ENCODE data around the gene ZNF512B.

- TF ChIP-seq EZH2phosphoT487 (IDR thresholded peaks at IDR 0.05; ENCODE audit: insufficient read depth, low read depth) (no peak), EZH2 (IDR thresholded peaks at IDR 0.05; ENCODE audit: insufficient read depth, poor library complexity, severe bottlenecking) (no peak)
These were observed 17.0 kb downstream of the ZNF512B start for GRCh38 chr20:63952769-63953168.
